Stimulated activated CD8-positive, alpha-beta memory T cell treated with anti-CD3 and anti-CD28 coated beads, Interleukin-7, amount 100 ng/mL, for 4 hours (primary cell): Measurements from ENCODE around the gene FKBP6.
"Not testable (repeated sequence)": the region's sequence is repeated elsewhere in the genome, so short reads cannot be mapped to it uniquely, and the experiment has no call there.

Source experiments
- DNase-seq, 2 donors: peaks; one replicate each; pipeline ENCODE4 v3.0.0-alpha.2; 2020; ENCODE audit warnings: low read depth in 2 of 2

The FKBP6 gene

DNA sequence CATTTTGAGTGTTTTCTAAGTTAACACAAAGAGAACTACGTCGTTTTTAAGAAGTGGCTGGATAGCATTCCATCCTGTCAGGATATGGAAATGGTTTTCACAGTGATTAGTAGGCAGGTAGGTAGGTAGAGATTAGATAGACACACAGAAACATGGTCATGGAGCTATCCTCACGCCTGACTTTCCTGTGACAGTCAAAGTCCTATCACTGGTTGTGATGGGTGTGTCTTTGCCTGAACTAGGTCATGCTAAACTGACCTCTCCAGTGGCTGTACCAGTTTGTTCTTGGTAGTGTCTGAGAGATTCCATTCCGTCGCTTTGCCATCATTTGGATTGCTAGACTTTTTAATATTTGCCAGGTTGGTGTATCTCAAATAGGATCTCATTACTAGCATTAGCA, 28.2 kb downstream of the FKBP6 start:
- DNase-seq, result no peak

GRCh38 chr7:73358590-73359275, 30.8 kb downstream of the FKBP6 start:
- DNase-seq, result no peak

- no peak for DNase-seq
These were observed 31.3 kb downstream of the FKBP6 start for GRCh38 chr7:73359306-73359705.

DNA sequence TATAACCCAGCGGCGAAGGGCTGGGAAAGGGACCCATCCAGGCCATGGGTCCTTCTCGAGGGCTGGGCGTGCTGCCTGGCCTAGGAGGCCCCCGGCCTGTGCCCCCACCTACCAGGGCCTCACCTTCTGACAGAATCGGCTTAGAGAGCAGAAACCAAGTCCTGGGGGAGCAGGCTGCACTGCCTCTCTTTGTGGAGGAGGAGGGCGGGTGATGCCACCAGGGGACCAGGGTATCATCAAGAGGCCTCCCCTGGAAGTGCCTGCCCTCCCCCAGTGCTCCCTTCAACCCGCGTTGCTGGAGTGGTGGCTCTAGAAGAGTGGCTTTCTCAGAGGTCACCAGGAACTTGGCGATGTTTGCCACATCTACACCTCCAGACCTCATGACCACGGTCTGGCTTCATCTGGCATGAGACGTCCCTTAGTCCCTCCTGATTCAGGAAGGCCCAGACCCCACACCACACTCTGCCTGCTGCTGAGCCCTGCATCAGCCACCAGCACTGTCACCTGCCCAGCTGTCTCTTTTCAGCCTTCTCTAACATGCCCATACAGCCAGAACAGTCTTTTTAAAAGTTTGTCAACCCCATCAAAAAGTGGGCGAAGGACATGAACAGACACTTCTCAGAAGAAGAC, 31.9 kb downstream of the FKBP6 start:
- DNase-seq, result no peak

- DNase-seq, result not testable (repeated sequence)
These were observed 32.6 kb downstream of the FKBP6 start for GRCh38 chr7:73360590-73360989.

DNA sequence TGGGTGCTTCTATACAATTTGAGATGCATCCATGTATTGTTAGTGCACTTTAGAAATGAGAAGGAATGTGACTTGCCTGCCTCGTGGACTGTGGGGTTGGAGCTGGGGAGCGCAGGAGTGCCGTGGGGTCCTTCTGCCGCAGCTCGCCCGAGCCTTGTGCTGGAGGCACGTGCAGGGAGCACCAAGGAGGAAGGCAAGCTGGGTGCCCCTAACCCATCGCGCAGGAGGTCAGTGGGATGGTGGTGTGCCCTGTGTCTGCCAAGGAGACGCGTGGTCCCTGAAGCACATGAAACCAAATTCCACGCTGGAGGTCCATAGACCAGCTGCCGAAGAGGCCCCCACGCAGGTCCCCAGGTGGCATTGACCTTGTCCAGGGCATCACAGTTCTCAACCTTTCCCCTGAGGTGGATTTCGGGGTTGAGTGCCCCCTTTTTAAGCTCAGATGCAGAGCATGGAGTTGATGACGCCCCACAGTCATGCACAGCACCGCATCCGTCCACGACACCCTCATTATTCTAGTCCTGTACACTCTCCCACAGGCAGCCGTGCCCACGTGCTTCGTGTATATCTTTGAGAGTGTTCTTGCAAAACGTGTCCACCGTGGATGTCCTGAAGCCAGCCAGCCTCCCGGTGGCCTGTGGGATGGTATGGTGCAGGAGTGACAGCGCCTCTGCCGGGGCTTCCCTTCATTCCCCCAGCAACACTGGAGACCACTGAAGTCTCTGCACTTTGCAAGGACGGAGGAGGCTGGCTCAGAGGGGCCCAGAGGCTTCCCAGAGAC, 35.5 kb downstream of the FKBP6 start:
- no peak for DNase-seq

GRCh38 chr7:73364006-73364728, 36.2 kb downstream of the FKBP6 start:
- no peak for DNase-seq

DNA sequence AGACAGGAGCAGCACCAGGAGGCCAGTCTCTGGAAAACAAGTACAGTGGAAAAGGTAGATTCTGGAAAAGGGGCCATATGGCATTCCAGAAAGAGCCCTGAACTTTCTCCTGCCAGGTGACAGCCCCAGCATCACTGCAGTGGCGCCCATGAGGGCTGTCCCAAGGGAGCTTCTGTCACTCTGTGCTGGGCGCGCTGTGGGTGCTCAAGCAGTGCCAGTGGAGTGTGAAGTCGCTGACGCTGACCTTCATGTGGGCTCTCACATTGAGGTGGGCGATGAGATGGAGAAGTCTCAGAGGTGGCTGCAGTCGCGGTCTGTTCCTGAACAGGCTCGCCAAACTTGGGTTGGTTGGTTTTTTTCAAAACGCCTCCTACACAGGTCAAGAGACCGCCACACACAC, 38.2 kb downstream of the FKBP6 start:
- DNase-seq, result no peak

GRCh38 chr7:73366990-73367389, 39.0 kb downstream of the FKBP6 start:
- no peak for DNase-seq

- no peak for DNase-seq
These were observed 41.0 kb downstream of the FKBP6 start for GRCh38 chr7:73369009-73369408.

DNA sequence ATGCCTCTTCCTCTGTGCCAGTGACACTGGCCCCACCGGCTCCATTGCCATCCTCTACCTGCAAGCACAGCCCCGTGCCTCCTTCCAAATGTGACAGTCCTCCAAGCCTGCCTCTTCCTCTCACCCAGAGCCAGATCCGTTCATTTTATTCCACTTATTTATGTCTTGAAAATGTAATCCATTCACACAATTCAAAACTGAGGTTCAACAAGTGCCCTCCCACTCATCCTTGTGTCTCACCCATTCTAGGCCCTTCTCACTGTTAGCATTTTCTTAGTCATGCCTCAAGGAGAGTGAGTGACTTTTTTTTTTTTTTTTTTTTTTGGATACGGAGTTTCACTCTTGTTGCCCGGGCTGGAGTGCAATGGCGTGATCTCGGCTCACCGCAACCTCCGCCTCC, 41.7 kb downstream of the FKBP6 start:
- DNase-seq, result no peak

DNA sequence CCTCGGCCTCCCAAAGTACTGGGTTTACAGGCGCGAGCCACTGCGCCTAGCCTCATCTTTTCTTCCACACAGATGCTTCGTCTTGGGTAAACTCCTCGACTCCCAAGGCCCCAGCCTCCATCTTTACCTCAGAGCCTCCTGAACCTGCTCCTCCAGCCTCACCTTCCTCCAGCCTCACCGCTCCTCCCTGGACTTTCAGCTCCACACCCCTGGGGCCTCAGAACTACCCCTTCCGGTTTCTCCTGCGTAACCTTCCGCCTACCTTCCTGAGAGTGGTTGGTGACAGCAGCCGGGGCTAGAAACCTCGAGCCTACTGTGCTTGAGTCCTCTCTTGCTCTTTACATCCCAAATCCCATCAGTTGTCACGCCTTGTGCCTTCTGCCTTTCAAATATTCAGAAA, 45.8 kb downstream of the FKBP6 start:
- DNase-seq, result no peak

- not testable (repeated sequence) for DNase-seq
These were observed 48.3 kb downstream of the FKBP6 start for GRCh38 chr7:73376262-73376661.

- no peak for DNase-seq
These were observed 48.9 kb downstream of the FKBP6 start for GRCh38 chr7:73376671-73377412.

DNA sequence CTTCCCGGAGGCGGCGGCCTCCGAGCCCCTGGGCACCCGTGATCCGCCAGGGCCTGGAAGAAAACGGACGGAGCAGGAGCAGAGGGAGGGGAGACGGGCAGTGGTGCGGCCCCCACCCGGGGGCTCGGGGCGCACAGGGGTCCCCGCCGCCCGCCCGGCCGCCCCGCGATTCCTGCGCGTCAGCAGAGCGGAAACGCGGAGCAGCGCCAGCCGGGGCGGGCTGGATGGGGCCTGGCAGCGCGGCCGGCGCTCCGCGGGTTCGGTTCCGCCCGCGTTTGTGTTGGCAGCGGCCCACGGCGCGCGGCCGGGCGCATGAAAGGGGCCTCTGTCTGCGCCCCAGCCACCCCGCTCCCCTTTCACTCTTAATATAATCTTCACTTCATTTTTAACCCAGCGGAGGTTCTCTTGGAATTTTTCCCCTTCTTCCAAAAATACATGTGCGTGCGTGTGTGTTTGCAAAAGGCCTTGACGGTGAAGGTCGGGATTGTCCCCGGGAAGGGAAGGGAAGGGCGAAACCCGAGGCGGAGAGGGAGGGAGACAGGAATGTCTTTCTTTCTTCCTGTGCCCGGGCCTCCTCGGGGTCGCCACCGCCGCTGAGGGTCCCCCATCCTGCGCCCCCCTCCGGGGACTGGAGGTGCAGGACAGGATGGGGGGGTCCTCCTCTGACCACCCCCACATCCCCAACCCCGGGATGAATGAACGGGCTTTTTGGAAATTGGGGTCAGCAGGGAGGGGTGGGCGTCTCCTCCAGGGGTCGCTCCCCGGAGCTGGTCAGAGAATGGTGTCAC, 49.6 kb downstream of the FKBP6 start:
- DNase-seq, result not testable (repeated sequence)

GRCh38 chr7:73382934-73383503, 55.1 kb downstream of the FKBP6 start:
- no peak for DNase-seq

DNA sequence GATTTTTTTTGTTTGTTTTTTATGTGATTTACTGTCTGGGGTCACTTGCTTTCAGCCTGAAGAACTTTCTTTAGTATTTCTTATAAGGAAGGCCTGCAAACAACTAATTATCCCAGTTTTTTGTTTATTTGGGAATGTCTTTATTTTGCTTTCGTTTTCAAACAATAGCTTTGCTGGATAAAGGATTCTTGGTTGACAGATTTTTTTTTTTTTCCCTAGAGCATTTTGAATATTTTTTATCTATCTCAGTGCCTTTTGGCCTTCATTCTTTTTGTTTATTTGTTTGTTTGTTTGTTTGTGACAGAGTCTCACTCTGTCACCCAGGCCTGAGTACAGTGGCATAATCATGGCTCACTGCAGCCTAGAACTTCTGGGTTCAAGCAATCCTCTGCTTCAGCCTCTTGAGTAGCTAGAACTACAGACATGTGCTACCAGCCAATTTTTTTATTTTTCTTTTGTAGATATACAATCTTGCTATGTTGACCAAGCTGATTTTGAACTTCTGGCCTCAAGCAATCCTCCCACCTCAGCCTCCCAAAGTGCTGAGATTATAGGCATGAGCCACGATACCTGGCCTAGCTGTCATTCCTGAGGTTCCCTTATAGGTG, 59.4 kb downstream of the FKBP6 start:
- no peak for DNase-seq

GRCh38 chr7:73387908-73388414, 60.0 kb downstream of the FKBP6 start:
- DNase-seq, result no peak

DNA sequence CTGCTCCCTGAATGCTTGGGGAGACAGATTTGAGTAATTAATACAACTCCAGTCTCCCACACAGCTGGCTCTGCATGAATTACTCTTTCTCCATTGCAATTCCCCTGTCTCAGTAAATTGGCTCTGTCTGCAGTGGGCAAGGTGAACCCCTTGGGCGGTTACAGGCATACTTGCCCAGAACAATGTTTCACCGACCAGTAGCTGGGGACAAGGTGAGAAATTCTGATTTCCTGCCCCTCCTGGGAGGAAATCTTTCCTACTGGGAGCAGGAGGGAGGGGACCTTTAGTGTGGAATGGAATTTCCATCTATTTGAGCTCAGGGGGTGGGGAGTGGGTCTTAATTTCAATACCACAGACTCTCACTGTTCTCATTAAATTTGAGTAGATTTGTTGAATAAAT, 63.4 kb downstream of the FKBP6 start:
- no peak for DNase-seq

DNA sequence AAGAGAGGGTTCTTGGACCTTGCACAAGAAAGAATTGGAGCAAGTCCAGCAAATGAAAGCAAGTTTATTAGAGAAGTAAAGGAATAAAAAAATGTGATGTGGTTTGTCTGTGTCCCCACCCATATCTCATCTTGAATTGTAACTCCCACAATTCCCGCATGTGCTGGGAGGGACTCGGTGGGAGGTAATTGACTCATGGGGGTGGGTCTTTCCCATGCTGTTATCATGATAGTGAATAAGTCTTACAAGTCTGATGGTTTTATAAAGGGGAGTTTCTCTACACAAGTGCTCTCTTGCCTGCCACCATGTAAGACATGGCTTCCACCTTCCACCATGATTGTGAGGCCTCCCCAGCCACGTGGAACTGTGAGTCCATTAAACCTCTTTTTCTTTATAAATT, 66.5 kb downstream of the FKBP6 start:
- DNase-seq, result no peak
